GM18526 (cell line): Measurements from ENCODE around the gene TTLL9.

Experiments used
- POLR2A ChIP-seq: IDR thresholded peaks from 3 replicates; pipeline ENCODE4 v1.6.1; 2011; ENCODE audit not compliant: insufficient read length; ENCODE audit errors: extremely low read depth

Gene TTLL9, protein sequence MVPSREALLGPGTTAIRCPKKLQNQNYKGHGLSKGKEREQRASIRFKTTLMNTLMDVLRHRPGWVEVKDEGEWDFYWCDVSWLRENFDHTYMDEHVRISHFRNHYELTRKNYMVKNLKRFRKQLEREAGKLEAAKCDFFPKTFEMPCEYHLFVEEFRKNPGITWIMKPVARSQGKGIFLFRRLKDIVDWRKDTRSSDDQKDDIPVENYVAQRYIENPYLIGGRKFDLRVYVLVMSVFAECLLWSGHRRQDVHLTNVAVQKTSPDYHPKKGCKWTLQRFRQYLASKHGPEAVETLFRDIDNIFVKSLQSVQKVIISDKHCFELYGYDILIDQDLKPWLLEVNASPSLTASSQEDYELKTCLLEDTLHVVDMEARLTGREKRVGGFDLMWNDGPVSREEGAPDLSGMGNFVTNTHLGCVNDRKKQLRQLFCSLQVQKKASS

DNA sequence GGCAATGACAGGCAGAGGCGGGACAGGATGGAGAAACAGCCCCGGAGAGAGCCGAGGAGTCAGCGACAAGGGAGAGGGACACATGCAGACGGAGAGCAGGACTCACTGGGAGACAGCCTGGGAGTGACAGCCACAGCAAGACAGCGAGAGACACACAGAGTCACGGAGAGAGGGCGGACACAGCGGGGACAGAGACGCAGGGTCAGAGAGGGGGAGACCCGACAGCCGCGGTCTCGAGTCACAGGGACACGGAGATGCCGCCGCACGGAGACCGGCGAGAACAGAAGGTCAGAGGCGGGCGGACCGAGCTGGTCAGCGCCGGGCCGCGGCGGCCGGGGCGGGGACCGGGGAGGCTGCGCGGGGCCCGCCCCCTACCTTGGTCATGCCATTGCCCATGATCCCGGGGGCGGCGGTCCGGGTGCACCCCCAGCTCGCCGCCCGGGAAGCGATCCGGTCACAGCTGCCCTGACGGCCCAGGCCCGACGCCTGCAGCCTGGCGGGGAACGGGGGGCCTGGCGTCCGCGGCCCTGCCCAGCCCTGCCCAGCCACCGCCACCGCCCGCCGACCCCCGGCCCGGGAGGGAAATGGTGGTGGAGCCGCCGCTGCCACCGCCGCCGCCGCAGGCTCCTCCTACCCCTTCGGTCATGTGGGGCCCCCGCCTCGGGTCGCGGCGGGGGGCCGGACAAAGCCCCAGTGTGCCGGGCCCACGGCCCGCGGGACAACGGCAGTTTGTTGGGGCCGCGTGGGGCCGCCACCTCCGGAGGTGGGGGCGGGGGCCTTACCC, at the start of gene TTLL9, which contains the start of gene DUSP15:
Gene TTLL9 (plus strand): TSS at position 693 of the 784 bp plus-strand sequence. CDS start 493 bp downstream, outside the sequence.
Gene DUSP15 (minus strand): TSS at position 586 of the 784 bp plus-strand sequence. CDS start 190 bp downstream, at position 396.
- no peak for TF ChIP-seq POLR2A

DNA sequence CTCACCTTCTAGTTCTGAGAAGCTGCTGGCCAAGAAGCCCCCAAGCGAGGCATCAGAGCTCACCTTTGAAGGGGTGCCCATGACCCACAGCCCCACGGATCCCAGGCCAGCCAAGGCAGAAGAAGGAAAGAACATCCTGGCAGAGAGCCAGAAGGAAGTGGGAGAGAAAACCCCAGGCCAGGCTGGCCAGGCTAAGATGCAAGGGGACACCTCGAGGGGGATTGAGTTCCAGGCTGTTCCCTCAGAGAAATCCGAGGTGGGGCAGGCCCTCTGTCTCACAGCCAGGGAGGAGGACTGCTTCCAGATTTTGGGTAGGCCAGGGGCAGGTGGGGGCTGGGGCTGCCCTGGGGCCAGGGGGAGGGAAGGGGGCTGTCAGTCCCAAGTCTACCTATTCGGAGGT, 49.0 kb upstream of the TTLL9 start:
- TF ChIP-seq POLR2A: no peak

DNA sequence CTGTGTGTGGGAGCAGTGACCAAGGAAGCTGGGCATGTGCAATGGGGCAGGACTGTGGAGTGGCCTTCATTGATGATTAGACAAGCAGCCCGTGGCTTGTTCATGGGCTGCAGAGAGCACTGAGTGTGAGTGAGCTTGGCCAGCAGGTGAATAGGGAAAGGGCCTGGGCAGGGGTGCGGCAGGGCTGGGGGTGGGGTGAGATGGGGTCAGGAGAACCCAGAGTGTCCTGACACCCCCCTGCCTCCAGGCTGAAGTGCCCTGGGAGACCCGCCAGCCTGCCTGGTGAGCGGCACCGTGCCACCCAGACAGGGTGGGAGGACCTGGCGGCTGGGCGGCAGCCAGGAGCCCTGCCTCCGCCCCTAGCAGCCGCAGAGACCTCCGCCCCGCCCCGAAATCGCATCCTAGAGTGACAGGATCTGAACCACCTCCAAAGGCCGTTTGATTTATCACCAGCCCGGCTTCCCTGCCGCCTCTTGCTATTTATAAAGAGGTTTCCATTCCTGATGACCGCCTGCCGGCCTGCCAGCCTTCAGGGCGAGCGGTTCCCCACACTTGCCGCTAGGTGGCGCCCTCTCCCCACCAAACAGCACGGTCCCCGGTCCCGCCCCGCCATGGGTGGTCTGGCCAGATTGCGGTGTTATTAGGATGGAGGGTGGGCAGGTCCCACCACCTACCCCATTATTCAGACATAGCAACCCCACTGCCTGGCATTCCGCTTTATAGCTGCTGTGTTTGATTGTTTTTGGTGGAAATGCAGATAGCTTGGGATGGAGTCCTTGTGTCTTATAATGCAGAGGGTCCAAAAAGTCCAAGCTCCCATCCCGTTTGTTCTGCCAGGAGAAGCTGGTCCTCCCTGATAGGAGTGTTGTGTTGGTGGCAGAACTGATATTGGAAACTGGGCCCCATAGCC, 47.8 kb upstream of the TTLL9 start:
- TF ChIP-seq POLR2A: no peak

DNA sequence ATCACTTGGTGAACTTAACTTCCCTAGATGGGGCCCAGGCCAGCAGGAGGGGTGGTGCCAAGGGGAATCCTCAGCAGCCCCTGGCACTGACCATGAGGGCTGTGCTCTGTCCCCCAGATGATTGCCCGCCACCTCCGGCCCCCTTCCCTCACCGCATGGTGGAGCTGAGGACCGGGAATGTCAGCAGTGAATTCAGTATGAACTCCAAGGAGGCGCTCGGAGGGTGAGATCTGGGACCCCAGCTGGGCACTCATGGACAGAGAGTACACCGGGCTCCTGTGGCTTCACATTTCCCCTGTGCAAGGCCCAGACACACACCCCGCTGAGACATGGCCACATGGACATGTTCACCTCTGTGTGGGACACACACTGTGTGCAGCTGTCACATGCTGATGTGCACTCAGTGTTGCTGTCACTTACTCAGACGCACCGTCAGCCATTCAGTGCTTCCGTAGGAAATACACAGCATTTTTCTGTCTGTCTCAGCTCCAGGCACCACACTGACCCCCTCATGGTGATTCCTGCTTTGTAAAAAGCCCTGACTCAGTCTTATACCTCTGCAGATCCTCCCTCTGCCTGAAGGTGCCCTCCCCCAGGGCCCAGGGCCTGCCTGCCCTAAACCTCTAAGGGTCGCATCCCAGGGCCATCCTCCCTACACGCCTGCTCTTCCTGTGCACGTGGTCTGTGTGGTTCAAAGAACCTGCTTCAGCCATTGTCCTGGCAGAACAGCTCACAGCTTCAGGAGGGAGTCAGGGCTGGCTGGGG, 46.9 kb upstream of the TTLL9 start:
- no peak for TF ChIP-seq POLR2A

DNA sequence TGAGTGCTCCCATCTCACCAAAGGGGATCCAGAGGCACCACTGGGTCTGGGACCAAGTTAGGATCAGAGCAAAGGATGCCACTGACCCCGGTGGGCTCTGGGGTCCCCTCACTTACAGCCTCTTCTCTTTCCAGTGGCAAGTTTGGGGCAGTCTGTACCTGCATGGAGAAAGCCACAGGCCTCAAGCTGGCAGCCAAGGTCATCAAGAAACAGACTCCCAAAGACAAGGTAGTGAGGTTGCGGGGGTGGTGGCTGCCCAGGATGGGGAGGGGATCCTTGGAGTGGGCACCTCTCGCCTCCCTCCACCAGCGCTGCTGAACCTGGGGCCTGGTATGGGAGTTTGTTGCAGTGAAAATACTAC, 46.3 kb upstream of the TTLL9 start:
- TF ChIP-seq POLR2A: no peak

DNA sequence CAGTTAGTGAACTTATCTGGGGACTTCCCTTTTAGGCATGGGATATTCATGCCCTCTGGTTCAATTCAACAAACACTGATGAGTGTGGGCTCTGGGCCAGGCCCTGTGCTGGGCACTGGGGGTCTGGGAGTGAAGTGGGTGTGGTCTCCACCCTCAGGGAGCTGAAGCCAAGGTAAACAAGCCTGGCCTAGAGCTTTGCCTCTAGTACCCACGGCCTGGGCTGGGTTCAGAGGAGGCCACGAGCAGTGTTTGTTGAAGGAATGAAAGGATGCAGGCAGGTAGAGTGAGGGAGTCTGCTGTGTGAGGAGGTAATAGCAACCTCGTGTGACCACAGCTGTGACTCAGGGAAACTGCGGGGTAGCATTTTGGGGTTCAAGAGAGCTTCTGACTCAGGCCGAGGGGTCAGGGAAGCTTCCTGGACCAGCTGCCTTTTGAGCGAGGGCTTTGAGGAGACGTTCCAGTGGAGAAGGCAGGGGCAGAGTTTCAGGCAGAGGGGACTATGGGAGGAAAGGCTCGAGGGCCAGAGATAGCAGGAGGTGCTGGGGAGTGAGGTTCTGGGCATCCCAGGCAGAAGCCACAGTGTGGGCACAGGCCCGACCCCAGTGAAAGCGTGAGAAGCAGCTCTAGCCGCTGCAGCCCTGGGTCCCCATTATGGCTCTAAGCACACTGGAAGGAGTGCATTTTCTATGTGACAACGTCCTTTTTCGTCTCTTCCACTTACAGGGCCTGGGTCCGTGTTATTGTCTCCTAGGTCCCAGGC, 45.7 kb upstream of the TTLL9 start:
- TF ChIP-seq POLR2A: no peak

DNA sequence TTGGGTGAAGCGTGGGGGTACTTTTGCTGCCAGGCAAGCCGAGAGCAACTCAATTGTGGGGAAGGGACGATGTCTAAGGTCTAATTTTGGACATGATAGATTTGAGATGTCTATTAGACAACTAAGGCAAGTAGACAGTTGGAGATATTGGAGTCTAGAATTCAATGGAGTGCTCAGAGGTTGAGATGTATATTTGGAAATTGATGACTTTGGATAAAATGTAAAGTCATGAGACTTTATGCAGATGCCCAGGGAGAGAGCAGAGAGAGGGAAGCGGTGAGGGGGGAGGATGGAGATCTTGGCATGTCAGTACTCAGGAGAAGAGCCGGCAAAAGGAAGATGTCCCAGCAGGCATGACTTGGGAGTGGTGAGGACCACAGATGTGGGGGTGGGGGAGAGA, 44.4 kb upstream of the TTLL9 start:
- TF ChIP-seq POLR2A: no peak

DNA sequence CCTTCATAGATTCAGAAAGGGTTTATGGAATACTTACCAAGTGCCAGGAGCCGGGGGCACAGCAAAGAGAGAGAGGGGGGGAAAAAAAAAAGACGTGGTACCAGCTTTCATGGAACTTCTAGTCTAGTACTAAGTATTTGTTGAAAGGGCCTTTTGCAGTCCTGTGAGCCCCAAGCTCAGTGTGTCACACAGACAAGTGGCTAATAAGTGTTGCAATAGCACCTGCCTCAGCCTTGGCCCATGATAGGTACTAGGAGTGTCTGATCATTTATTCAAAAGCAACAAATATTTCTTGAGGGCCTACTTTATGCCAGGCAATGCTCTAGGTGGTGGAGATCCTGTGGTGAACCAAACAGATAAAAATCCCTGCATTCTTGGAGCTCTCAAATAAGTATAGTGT, 43.4 kb upstream of the TTLL9 start:
- TF ChIP-seq POLR2A: no peak

DNA sequence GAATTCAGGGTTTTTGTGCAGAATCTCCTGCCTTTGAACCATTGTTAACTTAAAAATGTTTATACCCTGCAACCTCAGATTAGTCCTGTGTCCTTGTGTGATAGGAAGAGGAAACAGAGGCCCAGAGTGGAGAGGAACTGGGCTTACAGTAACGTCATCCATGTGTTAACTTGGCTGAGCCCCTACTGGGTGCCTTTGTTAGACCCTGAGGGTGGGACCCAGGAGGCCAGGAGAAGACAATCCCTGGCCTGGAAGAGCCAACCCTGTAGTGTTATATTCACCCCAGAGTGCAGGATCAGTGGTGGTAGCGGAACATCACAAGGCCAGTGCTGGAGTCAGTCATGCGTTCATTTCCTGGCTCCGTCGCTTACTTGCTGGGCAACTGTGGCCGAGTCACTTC, 40.7 kb upstream of the TTLL9 start:
- no peak for TF ChIP-seq POLR2A

DNA sequence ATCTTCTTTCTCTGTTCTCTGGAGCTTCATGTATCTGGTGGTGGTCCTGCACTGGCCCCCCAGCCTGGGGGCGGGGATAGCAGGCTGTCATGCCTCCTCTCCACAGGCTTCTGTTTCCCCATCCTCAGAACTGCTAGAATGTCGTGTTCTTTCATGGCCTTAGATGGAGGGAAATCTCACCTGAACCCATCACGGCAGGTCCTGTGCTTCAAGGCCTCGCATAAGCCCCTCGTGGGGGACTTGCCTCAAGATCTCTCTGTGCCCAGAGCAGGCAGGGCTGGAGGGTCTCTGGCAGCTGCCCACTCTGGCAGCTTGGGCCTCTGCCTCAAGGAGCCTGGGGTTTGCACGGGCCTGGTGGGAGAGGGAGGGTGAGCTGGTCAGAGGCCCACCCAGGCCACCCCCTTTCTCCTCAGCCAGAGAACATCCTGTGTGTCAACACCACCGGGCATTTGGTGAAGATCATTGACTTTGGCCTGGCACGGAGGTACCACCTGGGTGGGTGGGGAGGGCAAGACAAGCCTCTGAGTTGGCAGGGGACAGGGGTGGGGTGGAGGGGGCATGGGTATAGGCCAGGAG, 39.9 kb upstream of the TTLL9 start:
- no peak for TF ChIP-seq POLR2A

DNA sequence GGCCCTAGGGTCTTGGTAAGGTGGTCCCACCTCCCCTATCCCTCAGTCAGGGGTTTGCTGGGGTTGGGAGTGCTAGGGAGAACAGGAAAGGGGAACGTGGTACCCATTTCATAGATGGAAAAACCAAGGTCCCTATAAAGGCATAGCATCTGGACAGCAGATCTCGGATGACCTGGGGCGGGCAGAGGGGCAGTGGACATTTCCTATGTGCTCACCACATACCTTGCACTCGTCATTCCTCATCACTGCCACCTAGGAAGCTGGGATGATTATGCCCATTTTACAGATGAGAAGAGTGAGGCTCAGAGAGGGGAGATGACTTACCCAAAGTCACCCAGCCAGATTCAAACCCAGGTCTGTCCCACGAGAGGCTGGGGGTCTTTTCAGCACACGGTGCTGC, 39.2 kb upstream of the TTLL9 start:
- no peak for TF ChIP-seq POLR2A

DNA sequence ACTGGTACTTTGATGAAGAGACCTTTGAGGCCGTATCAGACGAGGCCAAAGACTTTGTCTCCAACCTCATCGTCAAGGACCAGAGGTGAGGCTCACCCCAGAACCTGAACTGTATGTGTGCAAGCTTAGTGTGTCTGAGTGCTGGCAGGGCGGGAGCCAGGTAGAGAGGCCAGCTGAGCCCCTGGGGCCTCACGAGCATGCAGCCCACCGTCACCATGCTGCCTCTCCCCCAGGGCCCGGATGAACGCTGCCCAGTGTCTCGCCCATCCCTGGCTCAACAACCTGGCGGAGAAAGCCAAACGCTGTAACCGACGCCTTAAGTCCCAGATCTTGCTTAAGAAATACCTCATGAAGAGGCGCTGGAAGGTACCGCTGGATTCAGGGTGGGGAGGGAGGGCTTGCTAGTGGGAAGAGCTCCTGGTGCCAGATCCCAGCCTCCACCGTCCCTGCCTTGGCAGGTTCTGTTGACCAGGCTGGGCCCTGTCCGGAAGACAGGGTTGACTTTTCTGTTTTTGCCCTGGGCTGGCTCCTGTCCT, 38.6 kb upstream of the TTLL9 start:
- TF ChIP-seq POLR2A: no peak

DNA sequence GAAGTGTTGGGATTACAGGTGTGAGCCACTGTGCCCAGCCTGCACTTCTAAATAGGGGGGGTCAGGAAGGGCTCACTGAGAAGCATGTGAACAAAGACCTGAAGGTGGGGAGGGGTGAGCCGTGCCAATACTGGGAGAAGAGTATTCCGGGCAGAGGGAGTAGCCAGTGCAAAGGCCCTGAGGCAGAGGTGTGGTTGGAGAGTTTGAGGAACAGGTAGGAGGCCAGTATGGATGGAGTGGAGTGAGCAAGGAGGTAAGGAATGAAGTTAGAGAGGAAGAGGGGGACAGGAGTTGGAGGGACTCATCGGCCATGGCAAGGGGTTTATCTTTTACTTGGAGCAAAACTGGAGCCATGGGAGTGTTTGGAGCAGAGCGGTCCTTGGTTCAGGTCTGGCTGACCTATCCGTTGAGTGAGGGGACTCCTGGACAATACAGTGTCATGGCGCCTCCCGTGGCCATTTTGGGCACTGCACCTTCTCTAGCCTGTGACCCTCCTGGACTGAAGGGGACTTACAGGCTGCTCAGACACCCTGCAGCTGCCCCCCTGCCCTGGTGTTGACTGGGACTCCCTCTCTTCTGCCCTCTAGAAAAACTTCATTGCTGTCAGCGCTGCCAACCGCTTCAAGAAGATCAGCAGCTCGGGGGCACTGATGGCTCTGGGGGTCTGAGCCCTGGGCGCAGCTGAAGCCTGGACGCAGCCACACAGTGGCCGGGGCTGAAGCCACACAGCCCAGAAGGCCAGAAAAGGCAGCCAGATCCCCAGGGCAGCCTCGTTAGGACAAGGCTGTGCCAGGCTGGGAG, 37.1 kb upstream of the TTLL9 start:
- TF ChIP-seq POLR2A: no peak
